ENCODE data around the gene CSNK2B. TPM values are rescaled to one million over a fixed set of nuclear protein-coding genes. Genes with fewer than 3 reads are reported as not detected.

CSNK2B gene
- polyA plus RNA-seq, 2 of the 4 experiments (the other 2 are of a cell fraction), result 41.8 to 141 TPM

GRCh38 chr6:31654574-31655348, 11.1 kb upstream of the CSNK2B start:
- WGBS (ENCODE audit: missing lambda C conversion rate), result 92% methylated on average over 8 of the region's 8 CpGs
- no peak for FAIRE-seq
- ATAC-seq, result no peak
- TF ChIP-seq MAZ (IDR thresholded peaks at IDR 0.05; ENCODE audit: borderline replicate concordance, low read depth, low read length) (no peak), MYC (IDR thresholded peaks at IDR 0.05; ENCODE audit: borderline replicate concordance, low read length) (no peak)
- Histone ChIP-seq H3K9me3 (no peaks in the 10 kb centered on the region), H3K27ac (no peak overlapping the region), H3K4me3 (no peak overlapping the region), H3K4me2 (no peak overlapping the region), H3K4me1 (peaks cover 26% of the 10 kb centered on the region)
- CTCF ChIA-PET, result interaction anchor here (1.2 to 2.0 kb wide), 2 partner anchors 20 to 176 kb away, joined by 4 to 8 read pairs; no protein-coding TSS in a partner anchor
- no peak for DNase-seq (ENCODE audit: low read depth in 1 of 2, low spot score in 1 of 2)
- POLR2A ChIA-PET, result interaction anchor here (1.1 kb wide), 1 partner anchor 10 kb away, joined by 3 read pairs; the partner anchor contains the start of gene GPANK1

- Histone ChIP-seq H3K4me1 (peaks cover 26% of the 10 kb centered on the region), H3K27ac (no peak within 1 kb of the TSS), H3K9me3 (no peaks in the 10 kb centered on the region), H3K4me3 (no peak within 1 kb of the TSS), H3K4me2 (no peak within 1 kb of the TSS)
- no peak for TF ChIP-seq EHMT2 (IDR thresholded peaks at IDR 0.05; ENCODE audit: low read depth)
- no peak for TF ChIP-seq HEYL (CRISPR knock-in tag; IDR thresholded peaks at IDR 0.05)
- no peak for TF ChIP-seq MYC (IDR thresholded peaks at IDR 0.05; ENCODE audit: borderline replicate concordance, low read length)
- TF ChIP-seq JUN (IDR thresholded peaks at IDR 0.05), result no peak
- no peak for TF ChIP-seq CHD2 (IDR thresholded peaks at IDR 0.05; ENCODE audit: low read length, partially characterized antibody)
- no peak for TF ChIP-seq FOSB (CRISPR knock-in tag; IDR thresholded peaks at IDR 0.05)
- TF ChIP-seq RNF2 (IDR thresholded peaks at IDR 0.05; ENCODE audit: borderline replicate concordance, low read depth), result no peak
- DNase-seq (ENCODE audit: low read depth in 1 of 2, low spot score in 1 of 2) (no peak), ATAC-seq (no peak), FAIRE-seq (no peak)
- POLR2A ChIA-PET, result no interaction called here
- 80% methylated on average over 8 of the region's 8 CpGs for WGBS (ENCODE audit: missing lambda C conversion rate)
- CTCF ChIA-PET, result interaction anchor here (1.2 to 2.0 kb wide), 2 partner anchors 21 to 175 kb away, joined by 4 to 8 read pairs; no protein-coding TSS in a partner anchor
Observed at GRCh38 chr6:31655349-31656237, 10.3 kb upstream of the CSNK2B start, which contains the start of gene APOM. Gene APOM, plus strand, starts transcription at chr6:31655894. Its CDS starts 73 bp downstream, at chr6:31655967.

- no peak for DNase-seq (ENCODE audit: low read depth in 1 of 2, low spot score in 1 of 2)
- Histone ChIP-seq H3K9me3 (no peaks in the 10 kb centered on the region), H3K4me3 (no peak overlapping the region), H3K4me2 (no peak overlapping the region), H3K27ac (no peak overlapping the region), H3K4me1 (peaks cover 26% of the 10 kb centered on the region)
- POLR2A ChIA-PET, result no interaction called here
- WGBS (ENCODE audit: missing lambda C conversion rate), result 68% methylated on average over 6 of the region's 6 CpGs
- no peak for TF ChIP-seq KDM5A (IDR thresholded peaks at IDR 0.05)
- CTCF ChIA-PET, result interaction anchor here (1.0 to 1.5 kb wide), 2 partner anchors 13 to 59 kb away, joined by 3 read pairs; no protein-coding TSS in a partner anchor
- FAIRE-seq, result no peak
- ATAC-seq, result no peak
Observed at GRCh38 chr6:31657406-31658157, 8.3 kb upstream of the CSNK2B start.

GRCh38 chr6:31658158-31658688, 7.7 kb upstream of the CSNK2B start:
- ChIA-PET CTCF (interaction anchor here (1.5 kb wide), 1 partner anchor 60 kb away, joined by 3 read pairs; no protein-coding TSS in a partner anchor), POLR2A (interaction anchor here (0.7 kb wide), 1 partner anchor 45 kb away, joined by 3 read pairs; the partner anchor contains the start of gene ABHD16A)
- ATAC-seq, result no peak
- TF ChIP-seq MAFK (IDR thresholded peaks at IDR 0.05; ENCODE audit: partially characterized antibody), result peak; percentile 44
- TF ChIP-seq FOSB (CRISPR knock-in tag; IDR thresholded peaks at IDR 0.05), result no peak
- no peak for TF ChIP-seq RAD21 (conservative IDR thresholded peaks at IDR 0.05 in 1 of 2, IDR thresholded peaks at IDR 0.05 in 1 of 2)
- no peak for TF ChIP-seq ZFP36 (IDR thresholded peaks at IDR 0.05; ENCODE audit: borderline replicate concordance, partially characterized antibody)
- 69% methylated on average over 4 of the region's 4 CpGs for WGBS (ENCODE audit: missing lambda C conversion rate)
- Histone ChIP-seq H3K4me2 (peak overlapping the region; percentile 99; the same call in 2 of the 3 replicates), H3K4me3 (no peak overlapping the region), H3K9me3 (no peaks in the 10 kb centered on the region), H3K4me1 (peaks cover 26% of the 10 kb centered on the region), H3K27ac (no peak overlapping the region)
- DNase-seq (ENCODE audit: low read depth in 1 of 2, low spot score in 1 of 2), result no peak
- FAIRE-seq, result no peak
